Mesenchymal stem cell (in vitro differentiated cells and primary cell): ENCODE results near the gene TNRC6A.
"Not testable (repeated sequence)": the region's sequence is repeated elsewhere in the genome, so short reads cannot be mapped to it uniquely, and the experiment has no call there.

Experiments
- DNase-seq: peaks from one replicate; pipeline ENCODE4 v3.0.0-alpha.2; 2013
- H2AFZ ChIP-seq: one replicate; pipeline ENCODE4 v1.6.1; 2013; ENCODE audit warnings: low read depth, mild to moderate bottlenecking, control low read depth, inconsistent platforms, low read length, moderate library complexity
- H2AK5ac ChIP-seq: 2 replicates; pipeline ENCODE4 v1.6.1; 2013; ENCODE audit warnings: low read length, moderate library complexity, mild to moderate bottlenecking, inconsistent platforms; ENCODE audit not compliant: severe bottlenecking
- H2BK120ac ChIP-seq: one replicate; pipeline ENCODE4 v1.6.1; 2013; ENCODE audit warnings: low read depth, mild to moderate bottlenecking, inconsistent platforms, low read length, moderate library complexity
- H2BK12ac ChIP-seq, 2 experiments: one replicate each; pipeline ENCODE4 v1.6.1; 2013; ENCODE audit warnings: inconsistent platforms in 2 of 2, low read length in 2 of 2, mild to moderate bottlenecking in 2 of 2, moderate library complexity in 2 of 2, control low read depth in 1 of 2
- H2BK15ac ChIP-seq: one replicate; pipeline ENCODE4 v1.6.1; 2013; ENCODE audit warnings: mild to moderate bottlenecking, low read depth, inconsistent platforms; ENCODE audit not compliant: poor library complexity, severe bottlenecking
- H2BK5ac ChIP-seq: 2 replicates; pipeline ENCODE4 v1.6.1; 2013; ENCODE audit warnings: low read depth, mild to moderate bottlenecking, low read length, control low read depth, inconsistent platforms; ENCODE audit not compliant: poor library complexity, severe bottlenecking
- H3K14ac ChIP-seq, 2 experiments: one replicate each; pipeline ENCODE4 v1.6.1; 2013; ENCODE audit warnings: inconsistent platforms in 2 of 2, low read length in 2 of 2, control low read depth in 1 of 2, mild to moderate bottlenecking in 1 of 2, moderate library complexity in 1 of 2
- H3K18ac ChIP-seq, 2 experiments: one replicate each; pipeline ENCODE4 v1.6.1; 2013; ENCODE audit warnings: inconsistent platforms in 2 of 2, low read length in 2 of 2, control low read depth in 1 of 2, low read depth in 1 of 2, mild to moderate bottlenecking in 1 of 2
- H3K23ac ChIP-seq, 2 experiments: one replicate each; pipeline ENCODE4 v1.6.1; 2013; ENCODE audit warnings: inconsistent platforms in 2 of 2, low read length in 2 of 2, mild to moderate bottlenecking in 2 of 2, moderate library complexity in 2 of 2, control low read depth in 1 of 2
- H3K27ac ChIP-seq: 2 replicates; pipeline ENCODE4 v1.5.1; 2013; ENCODE audit warnings: mild to moderate bottlenecking, moderate library complexity, low read length, control low read depth, inconsistent platforms; ENCODE audit not compliant: poor library complexity, severe bottlenecking
- H3K27me3 ChIP-seq, 2 experiments: 2 replicates each; pipeline versions ENCODE4 v1.6.1 to v1.7.0; 2013; ENCODE audit warnings: low read length in 2 of 2, mild to moderate bottlenecking in 2 of 2, moderate library complexity in 2 of 2, control low read depth in 1 of 2, inconsistent platforms in 1 of 2; ENCODE audit not compliant: control insufficient read depth in 1 of 2, insufficient read depth in 1 of 2
- H3K36me3 ChIP-seq, 2 experiments: 2 replicates each; pipeline versions ENCODE4 v1.6.1 to v1.7.0; 2013; ENCODE audit warnings: low read length in 2 of 2, control low read depth in 1 of 2, inconsistent platforms in 1 of 2, low read depth in 1 of 2, mild to moderate bottlenecking in 1 of 2; ENCODE audit not compliant: insufficient read depth in 2 of 2, control insufficient read depth in 1 of 2
- H3K4ac ChIP-seq, 2 experiments: one replicate each; pipeline ENCODE4 v1.6.1; 2013; ENCODE audit warnings: inconsistent platforms in 2 of 2, low read length in 2 of 2, mild to moderate bottlenecking in 2 of 2, moderate library complexity in 2 of 2, control low read depth in 1 of 2, low read depth in 1 of 2
- H3K4me1 ChIP-seq: 2 replicates; pipeline ENCODE4 v1.6.1; 2013; ENCODE audit warnings: low read depth, low read length, control low read depth; ENCODE audit not compliant: control insufficient read depth, insufficient read depth
- H3K4me2 ChIP-seq: 2 replicates; pipeline ENCODE4 v1.6.1; 2013; ENCODE audit warnings: low read length, mild to moderate bottlenecking, inconsistent platforms; ENCODE audit not compliant: poor library complexity, severe bottlenecking
- H3K4me3 ChIP-seq, 2 experiments: 2 replicates each; pipeline versions ENCODE4 v1.5.1 to v1.7.0; 2013; ENCODE audit warnings: low read length in 2 of 2, mild to moderate bottlenecking in 2 of 2, control low read depth in 1 of 2, low read depth in 1 of 2; ENCODE audit not compliant: insufficient read depth in 1 of 2
- H3K79me1 ChIP-seq: replicated peaks from 2 replicates; pipeline ENCODE4 v1.6.1; 2013; ENCODE audit warnings: mild to moderate bottlenecking, control low read depth, low read length, inconsistent platforms; ENCODE audit not compliant: poor library complexity, severe bottlenecking
- H3K9ac ChIP-seq: 2 replicates; pipeline ENCODE4 v1.7.0; 2013; ENCODE audit warnings: mild to moderate bottlenecking, low read length, moderate library complexity
- H3K9me3 ChIP-seq: 2 replicates; pipeline ENCODE4 v1.7.0; 2013; ENCODE audit warnings: mild to moderate bottlenecking, low read length; ENCODE audit not compliant: control insufficient read depth
- H4K8ac ChIP-seq: one replicate; pipeline ENCODE4 v1.6.1; 2013; ENCODE audit warnings: inconsistent platforms, mild to moderate bottlenecking, low read length, moderate library complexity
- H4K91ac ChIP-seq: one replicate; pipeline ENCODE4 v1.6.1; 2013; ENCODE audit warnings: mild to moderate bottlenecking, low read length, inconsistent platforms
- WGBS: methylation state at CpG from one replicate; pipeline ENCODE4 v1.1.7; 2013; ENCODE audit warnings: mixed read lengths; 5-methylcytosine and 5-hydroxymethylcytosine counted together

The TNRC6A gene

DNA sequence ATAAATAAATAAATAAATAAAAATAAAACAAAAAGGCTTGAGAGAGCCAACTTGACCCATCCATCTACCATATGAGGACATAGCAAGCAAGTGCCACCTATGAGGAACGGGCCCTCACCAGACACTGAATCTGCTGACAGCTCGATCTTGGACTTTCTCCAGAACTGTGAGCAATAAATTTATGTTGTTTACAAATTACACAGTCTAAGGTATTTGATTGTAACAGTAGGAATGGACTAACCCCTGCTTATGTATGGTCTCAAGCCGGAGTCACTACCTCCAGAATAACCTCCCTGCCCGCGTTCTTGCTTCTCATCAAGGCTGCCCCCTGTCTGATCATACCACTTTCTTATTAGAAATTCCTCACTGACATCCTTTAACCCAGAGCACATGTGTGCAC is 126.2 kb downstream of the TNRC6A start:
- no peak overlapping the region for H3K4ac ChIP-seq
- no peaks in the 10 kb centered on the region for H3K9me3 ChIP-seq
- 83% methylated on average over 4 of the region's 5 CpGs for WGBS
- H3K79me1 ChIP-seq, result no peaks in the 10 kb centered on the region
- H3K27me3 ChIP-seq, result no peaks in the 10 kb centered on the region
- no peak overlapping the region for H3K23ac ChIP-seq
- H4K8ac ChIP-seq, result no peak overlapping the region
- no peak overlapping the region for H2BK15ac ChIP-seq
- no peak overlapping the region for H3K14ac ChIP-seq
- no peak overlapping the region for H4K91ac ChIP-seq
- peaks cover 6% of the 10 kb centered on the region for H3K4me1 ChIP-seq
- no peak overlapping the region for H3K4me3 ChIP-seq
- H2AK5ac ChIP-seq, result no peak overlapping the region
- H2BK120ac ChIP-seq, result no peak overlapping the region
- H3K36me3 ChIP-seq, result no peaks in the 10 kb centered on the region
- no peak overlapping the region for H2BK5ac ChIP-seq
- no peak overlapping the region for H3K27ac ChIP-seq
- no peak overlapping the region for H2AFZ ChIP-seq
- no peak overlapping the region for H3K4me2 ChIP-seq
- H2BK12ac ChIP-seq, result no peak overlapping the region
- no peak for DNase-seq
- no peak overlapping the region for H3K18ac ChIP-seq
- no peak overlapping the region for H3K9ac ChIP-seq

DNA sequence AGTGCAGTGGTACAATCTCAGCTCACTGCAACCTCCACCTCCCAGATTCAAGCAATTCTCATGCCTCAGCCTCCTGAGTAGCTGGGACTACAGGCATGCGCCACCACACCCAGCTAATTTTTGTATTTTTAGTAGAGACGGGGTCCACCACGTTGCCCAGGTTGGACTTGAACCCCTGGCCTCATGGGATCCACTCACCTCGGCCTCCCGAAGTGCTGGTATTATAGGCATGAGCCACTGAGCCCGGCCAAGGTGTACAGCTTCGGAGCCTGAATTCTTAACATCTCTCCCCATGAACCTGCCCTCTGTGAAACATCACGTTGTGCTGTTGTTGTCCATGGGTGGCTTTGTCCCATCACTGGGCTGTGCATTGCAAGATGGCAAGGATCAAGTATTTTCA is 127.4 kb downstream of the TNRC6A start:
- H3K36me3 ChIP-seq, H2BK120ac ChIP-seq, H2AK5ac ChIP-seq, DNase-seq, H4K91ac ChIP-seq, H3K27ac ChIP-seq, H3K18ac ChIP-seq, H3K4me2 ChIP-seq, H3K27me3 ChIP-seq, H3K9ac ChIP-seq, H3K4me1 ChIP-seq, H2AFZ ChIP-seq, H3K4me3 ChIP-seq, H2BK5ac ChIP-seq, H3K9me3 ChIP-seq, H3K4ac ChIP-seq, H3K79me1 ChIP-seq, H3K14ac ChIP-seq, H3K23ac ChIP-seq, H4K8ac ChIP-seq, H2BK12ac ChIP-seq, H2BK15ac ChIP-seq: not testable (repeated sequence)
- WGBS, result 90% methylated on average over 8 of the region's 8 CpGs

DNA sequence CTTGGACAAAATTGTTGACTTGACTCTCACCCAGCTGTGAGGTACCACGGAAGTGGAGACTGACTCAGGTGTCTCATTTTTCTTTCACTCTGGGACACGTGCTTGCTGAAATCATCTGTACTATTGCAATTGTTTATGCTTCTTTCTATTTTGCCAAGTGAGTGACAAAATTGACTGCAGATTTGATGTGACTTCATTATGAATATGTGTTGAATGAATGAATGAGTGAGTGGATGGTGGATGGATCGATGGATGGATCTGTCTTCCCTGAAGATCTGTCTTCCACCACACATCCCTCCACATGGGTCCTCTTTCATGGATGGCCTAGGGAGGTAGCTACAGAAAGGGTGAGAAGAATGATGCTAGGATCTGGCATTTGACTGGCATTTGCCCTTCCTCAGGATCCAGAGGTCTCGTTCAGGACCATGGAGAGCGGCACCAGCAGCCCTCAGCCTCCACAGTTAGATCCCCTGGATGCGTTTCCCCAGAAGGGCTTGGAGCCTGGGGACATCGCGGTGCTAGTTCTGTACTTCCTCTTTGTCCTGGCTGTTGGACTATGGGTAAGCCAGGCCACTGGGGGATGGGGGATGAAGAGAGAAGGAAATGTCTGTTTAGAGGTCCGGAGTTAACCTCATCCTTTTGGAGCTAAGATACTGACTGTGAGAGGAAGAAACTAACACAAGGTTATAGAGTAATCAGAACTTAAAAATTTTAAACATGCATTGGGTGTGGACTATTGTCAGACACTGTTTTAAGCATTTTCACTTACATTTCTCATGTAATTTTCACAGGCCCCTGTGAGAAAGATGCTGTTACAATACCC is 129.0 kb downstream of the TNRC6A start:
- Histone ChIP-seq H3K4ac (no peak overlapping the region), H3K27me3 (no peaks in the 10 kb centered on the region), H2BK5ac (no peak overlapping the region), H3K14ac (no peak overlapping the region), H3K4me2 (no peak overlapping the region), H2BK120ac (no peak overlapping the region), H2BK15ac (no peak overlapping the region), H3K9ac (no peak overlapping the region), H2BK12ac (no peak overlapping the region), H4K8ac (no peak overlapping the region), H3K4me1 (peaks cover 6% of the 10 kb centered on the region), H3K4me3 (no peak overlapping the region), H4K91ac (no peak overlapping the region), H3K23ac (no peak overlapping the region), H3K18ac (no peak overlapping the region), H3K79me1 (no peaks in the 10 kb centered on the region), H2AFZ (no peak overlapping the region), H2AK5ac (no peak overlapping the region), H3K9me3 (no peaks in the 10 kb centered on the region), H3K27ac (no peak overlapping the region), H3K36me3 (no peaks in the 10 kb centered on the region)
- peak; percentile 69 for DNase-seq
- WGBS, result 36% methylated on average over 9 of the region's 9 CpGs

DNA sequence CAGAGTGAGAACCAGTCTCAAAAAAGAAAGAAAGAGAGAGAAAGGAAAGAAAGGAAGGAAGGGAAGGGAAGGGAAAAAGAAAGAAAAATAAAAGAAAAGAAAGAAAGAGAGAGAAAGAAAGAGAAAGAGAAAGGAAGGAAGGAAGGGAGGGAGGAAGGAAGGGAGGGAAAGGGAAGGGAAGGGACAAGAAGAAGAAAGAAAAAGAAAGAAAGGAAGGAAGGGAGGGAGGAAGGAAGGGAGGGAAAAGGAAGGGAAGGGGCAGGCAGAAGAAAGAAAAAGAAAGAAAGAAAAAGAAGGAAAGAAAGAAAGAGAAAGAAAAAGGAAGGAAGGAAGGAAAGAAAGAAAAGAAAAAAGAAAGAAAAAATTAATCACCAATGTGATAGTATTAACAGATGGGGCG is 132.0 kb downstream of the TNRC6A start:
- H3K4me1 ChIP-seq, result no peaks in the 10 kb centered on the region
- no peak overlapping the region for H3K23ac ChIP-seq
- no peak overlapping the region for H2BK15ac ChIP-seq
- H2BK12ac ChIP-seq, result no peak overlapping the region
- H4K91ac ChIP-seq, result no peak overlapping the region
- no peaks in the 10 kb centered on the region for H3K36me3 ChIP-seq
- H2AK5ac ChIP-seq, result no peak overlapping the region
- H3K14ac ChIP-seq, result no peak overlapping the region
- no peak overlapping the region for H3K4me2 ChIP-seq
- no peak for DNase-seq
- H3K4me3 ChIP-seq, result no peak overlapping the region
- H3K27ac ChIP-seq, result no peak overlapping the region
- no peak overlapping the region for H3K18ac ChIP-seq
- no peak overlapping the region for H2BK5ac ChIP-seq
- 100% methylated on average over 1 of the region's 1 CpG for WGBS
- H3K79me1 ChIP-seq, result no peaks in the 10 kb centered on the region
- no peak overlapping the region for H2BK120ac ChIP-seq
- H3K9ac ChIP-seq, result no peak overlapping the region
- no peaks in the 10 kb centered on the region for H3K27me3 ChIP-seq
- H4K8ac ChIP-seq, result no peak overlapping the region
- H3K9me3 ChIP-seq, result peaks cover 9% of the 10 kb centered on the region
- no peak overlapping the region for H2AFZ ChIP-seq
- H3K4ac ChIP-seq, result no peak overlapping the region
